GM18526 (cell line): ENCODE results near the gene LSM12.

Experiments used
- POLR2A ChIP-seq: IDR thresholded peaks from 3 replicates; pipeline ENCODE4 v1.6.1; 2011; ENCODE audit not compliant: insufficient read length; ENCODE audit errors: extremely low read depth

The LSM12 gene

GRCh38 chr17:44066204-44066930 is at the start of gene LSM12:
Gene LSM12 (minus strand): TSS chr17:44066671. CDS start chr17:44066587, 84 bp downstream.
- TF ChIP-seq POLR2A: peak; percentile 71

GRCh38 chr17:44115585-44116415 is 49.3 kb upstream of the LSM12 start:
- TF ChIP-seq POLR2A: no peak

GRCh38 chr17:44113868-44114840 is 47.7 kb upstream of the LSM12 start:
- TF ChIP-seq POLR2A: no peak

GRCh38 chr17:44113382-44113781 is 46.9 kb upstream of the LSM12 start:
- no peak for TF ChIP-seq POLR2A

DNA sequence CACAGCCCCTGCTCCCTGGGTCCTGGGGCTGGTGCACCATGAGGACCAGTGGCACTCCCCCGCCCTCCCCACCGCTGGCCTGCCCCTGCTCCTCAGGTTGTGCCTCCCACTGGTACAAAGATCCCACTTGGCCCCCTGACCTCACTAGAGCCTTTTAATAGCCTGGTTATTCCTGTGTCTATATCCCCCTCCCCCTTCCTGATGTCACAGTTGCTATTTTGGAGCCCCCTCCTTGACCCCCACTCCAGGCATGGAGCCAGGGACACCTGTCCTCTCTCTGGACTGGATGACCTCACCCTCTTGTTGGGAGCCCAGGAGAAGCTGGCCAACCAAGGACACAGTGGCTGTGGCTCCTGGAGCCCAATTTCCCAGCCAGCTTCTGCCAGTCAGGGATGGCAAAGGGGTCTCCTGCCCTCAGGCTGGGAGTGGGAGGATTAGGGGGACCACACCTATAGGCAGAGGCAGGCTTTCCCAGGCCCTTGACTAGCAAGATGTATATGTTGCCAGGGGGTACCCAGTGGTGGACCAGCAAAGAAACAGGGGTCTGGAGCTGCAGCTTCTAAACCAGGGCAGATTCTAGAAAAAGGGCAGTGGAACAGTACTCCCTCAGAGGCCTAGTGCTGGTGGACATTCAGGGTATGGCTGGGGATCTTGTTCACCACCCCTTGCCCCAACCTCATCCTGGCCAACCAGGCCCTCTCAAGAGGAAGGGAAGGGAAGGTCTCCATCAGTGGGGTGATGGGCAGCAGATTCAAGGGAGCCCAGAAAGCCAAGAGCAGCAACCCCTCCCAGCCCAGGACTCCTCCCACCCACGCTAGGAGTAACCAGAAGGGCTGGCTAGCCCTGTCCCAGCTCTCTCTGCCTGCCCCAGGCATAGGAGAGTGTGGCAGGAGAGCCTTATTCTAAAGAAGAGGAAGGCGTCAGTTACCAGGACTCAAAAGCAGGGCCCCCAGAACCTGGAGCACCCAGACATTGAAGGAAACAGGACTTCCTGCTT is 46.1 kb upstream of the LSM12 start:
- TF ChIP-seq POLR2A: no peak

- TF ChIP-seq POLR2A: no peak
Observed at GRCh38 chr17:44111777-44112176, 45.3 kb upstream of the LSM12 start.

DNA sequence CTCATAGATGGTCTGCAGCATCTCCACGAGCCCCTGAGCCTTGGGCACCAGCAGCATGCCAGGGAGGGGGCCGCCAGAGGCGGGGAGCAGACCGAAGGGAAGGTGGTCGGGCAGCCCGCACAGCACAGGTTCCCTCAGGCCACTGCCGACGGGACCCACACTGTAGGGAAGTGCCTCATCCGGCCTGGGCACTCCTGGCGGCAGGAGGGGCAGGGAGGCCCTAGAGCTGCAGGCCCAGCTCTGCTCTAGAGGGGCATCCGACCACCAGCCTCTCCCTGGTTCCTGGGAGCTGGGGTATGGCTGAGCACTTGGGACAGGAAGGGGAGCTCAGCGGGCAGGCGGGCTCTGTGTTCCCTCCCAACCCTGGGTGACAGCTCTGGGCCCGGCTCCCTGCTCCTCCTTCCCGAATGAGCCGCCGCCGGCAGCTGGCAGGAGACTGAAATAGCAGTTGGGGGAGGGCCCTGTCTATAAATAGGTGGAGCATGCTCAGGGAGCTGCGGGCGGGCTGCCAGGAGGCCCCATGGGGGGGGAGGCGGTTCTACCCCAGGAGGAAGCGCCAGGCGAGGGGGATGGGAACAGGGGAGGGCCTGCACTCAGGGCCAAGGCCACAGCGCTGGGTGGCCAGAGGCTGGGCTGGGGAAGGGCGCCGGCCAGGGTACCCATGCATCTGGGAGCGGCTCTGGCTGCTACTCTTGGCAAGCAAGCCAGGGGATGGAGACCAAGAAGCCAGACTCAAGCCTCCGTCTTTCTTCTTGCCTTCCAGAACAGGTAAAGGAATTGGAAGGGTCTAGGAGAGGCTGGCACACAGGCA is 44.6 kb upstream of the LSM12 start:
- TF ChIP-seq POLR2A: peak; percentile 62

DNA sequence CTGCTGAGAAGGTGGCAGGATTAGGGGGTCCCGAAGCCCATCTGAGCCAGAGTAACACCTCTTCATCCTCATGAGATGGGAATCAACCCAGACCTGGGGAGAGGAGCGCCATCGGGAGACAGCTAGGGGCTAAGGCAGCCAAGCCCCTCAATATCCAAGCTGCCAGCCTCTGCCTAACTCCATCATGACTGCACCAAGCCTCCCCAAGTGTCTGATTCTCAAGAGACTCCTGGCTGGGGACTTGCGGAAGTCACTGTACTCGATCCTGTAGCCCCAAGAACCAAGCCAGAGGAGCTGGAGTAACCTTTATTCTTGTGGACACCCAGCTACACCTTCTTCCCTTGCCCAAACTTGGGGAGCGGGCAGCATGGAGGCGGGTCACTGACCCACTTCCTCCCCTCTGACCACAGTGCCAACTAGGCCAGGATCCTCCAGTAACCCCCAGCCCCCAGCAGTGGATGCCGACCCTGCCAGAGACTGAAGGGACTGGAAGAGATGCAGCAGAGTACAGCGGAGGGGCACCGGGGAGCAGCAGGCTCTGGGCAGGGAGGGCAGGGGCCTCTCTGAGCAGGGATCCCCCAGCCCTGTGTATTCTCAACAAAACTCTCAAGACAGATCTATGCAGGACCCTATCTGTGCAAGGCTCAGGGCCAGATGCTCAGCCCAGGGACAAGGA is 43.7 kb upstream of the LSM12 start:
- no peak for TF ChIP-seq POLR2A

- TF ChIP-seq POLR2A: no peak
Observed at GRCh38 chr17:44109312-44109630, 42.8 kb upstream of the LSM12 start.

GRCh38 chr17:44108440-44109311 is 42.2 kb upstream of the LSM12 start:
- TF ChIP-seq POLR2A: no peak

- TF ChIP-seq POLR2A: no peak
Observed at GRCh38 chr17:44106801-44107200, 40.3 kb upstream of the LSM12 start.

GRCh38 chr17:44105941-44106340 is 39.5 kb upstream of the LSM12 start:
- TF ChIP-seq POLR2A: no peak
